Naive thymus-derived CD4-positive, alpha-beta T cell (primary cell): ENCODE results near the gene UAP1. TPM values are rescaled to one million over a fixed set of nuclear protein-coding genes. Genes with fewer than 3 reads are reported as not detected.
"Not testable (repeated sequence)": the region's sequence is repeated elsewhere in the genome, so short reads cannot be mapped to it uniquely, and the experiment has no call there.

Experiments used
- ATAC-seq: fragments of 150-1000 bp; cut with Tn5 transposase; 2 replicates; pipeline ENCODE4 v1.10.0; 2021; ENCODE audit warnings: mild to moderate bottlenecking, moderate library complexity
- CTCF ChIA-PET: fragments of 350-600 bp; sonication (Branson Sonifier 250); formaldehyde crosslinking; loops from one replicate; lab custom pipeline; 2021; ENCODE audit warnings: antibody characterized with exemption; lab: Charles Lee
- POLR2A ChIA-PET: fragments of 350-600 bp; sonication (Branson Sonifier 250); formaldehyde crosslinking; loops from one replicate; lab custom pipeline; 2021; ENCODE audit warnings: antibody characterized with exemption, inconsistent platforms; lab: Charles Lee
- DNase-seq, 9 donors: peaks; one replicate each; pipeline versions ENCODE4 v3.0.0 to v3.0.0-alpha.2; 2020 to 2022; ENCODE audit warnings: mixed read lengths in 1 of 9
- H3K27ac ChIP-seq: one replicate; pipeline ENCODE4 v1.7.0; 2013; ENCODE audit warnings: mild to moderate bottlenecking, low read depth, low read length, moderate library complexity
- H3K27me3 ChIP-seq, 2 donors: one replicate each; pipeline ENCODE4 v1.7.0; 2013; ENCODE audit warnings: low read length in 2 of 2, mild to moderate bottlenecking in 2 of 2, moderate library complexity in 2 of 2; ENCODE audit not compliant: control insufficient read depth in 2 of 2, insufficient read depth in 2 of 2
- H3K36me3 ChIP-seq, 3 experiments: 1 replicate in 2 of 3; 2 replicates in 1 of 3; pipeline ENCODE4 v1.7.0; 2013; ENCODE audit warnings: low read length in 3 of 3, mild to moderate bottlenecking in 3 of 3, moderate library complexity in 1 of 3; ENCODE audit not compliant: insufficient read depth in 3 of 3, control insufficient read depth in 2 of 3
- H3K4me1 ChIP-seq, 2 donors: one replicate each; pipeline ENCODE4 v1.7.0; 2013; ENCODE audit warnings: low read length in 2 of 2, mild to moderate bottlenecking in 2 of 2, moderate library complexity in 1 of 2; ENCODE audit not compliant: control insufficient read depth in 2 of 2, insufficient read depth in 2 of 2
- H3K4me3 ChIP-seq: 2 replicates; pipeline ENCODE4 v1.7.0; 2013; ENCODE audit warnings: mild to moderate bottlenecking, low read length
- H3K9me3 ChIP-seq, 3 experiments: 1 replicate in 2 of 3; 2 replicates in 1 of 3; pipeline ENCODE4 v1.7.0; 2013; ENCODE audit warnings: low read length in 3 of 3; ENCODE audit not compliant: control insufficient read depth in 2 of 3
- H3K27ac Mint-ChIP-seq, 9 donors: one replicate each; pipeline ENCODE4 v1.8.0; 2020 to 2022; ENCODE audit warnings: mixed read lengths in 9 of 9, mild to moderate bottlenecking in 8 of 9, moderate library complexity in 5 of 9, inconsistent platforms in 2 of 9
- H3K27me3 Mint-ChIP-seq, 5 donors: one replicate each; pipeline ENCODE4 v1.8.0; 2021 to 2022; ENCODE audit warnings: mixed read lengths in 5 of 5, mild to moderate bottlenecking in 1 of 5
- H3K36me3 Mint-ChIP-seq, 5 donors: one replicate each; pipeline ENCODE4 v1.8.0; 2020 to 2022; ENCODE audit warnings: mixed read lengths in 5 of 5, mild to moderate bottlenecking in 3 of 5, inconsistent platforms in 1 of 5
- H3K4me1 Mint-ChIP-seq, 7 donors: one replicate each; pipeline ENCODE4 v1.8.0; 2020 to 2022; ENCODE audit warnings: mixed read lengths in 7 of 7, mild to moderate bottlenecking in 3 of 7, inconsistent platforms in 1 of 7
- H3K4me3 Mint-ChIP-seq, 10 donors: one replicate each; pipeline ENCODE4 v1.8.0; 2020 to 2022; ENCODE audit warnings: mild to moderate bottlenecking in 10 of 10, mixed read lengths in 10 of 10, moderate library complexity in 6 of 10, inconsistent platforms in 2 of 10
- H3K9me3 Mint-ChIP-seq, 11 donors: one replicate each; pipeline ENCODE4 v1.8.0; 2020 to 2022; ENCODE audit warnings: mixed read lengths in 11 of 11, mild to moderate bottlenecking in 4 of 11, inconsistent platforms in 1 of 11, moderate library complexity in 1 of 11
- intact Hi-C, 2 donors: fragments of 100-400 bp; cut with micrococcal nuclease; formaldehyde crosslinking; loops; one replicate each; pipeline ENCODE4 v1.15.1; 2023
- polyA plus RNA-seq, 2 donors: library from polyadenylated mRNA; unstranded; fragments of 300-500 nt; fragmentation: Illumina TruSeq; gene quantifications; one replicate each; pipeline ENCODE4 v1.2.3, GENCODE V29; 2021
- total RNA-seq, 6 experiments: library from RNA in 5 of 6; stranded (reverse) in 5 of 6; gene quantifications; 1 replicate in 5 of 6; 2 replicates in 1 of 6; pipeline ENCODE4 v1.2.3 and lab custom pipeline; 2021 to 2026

The UAP1 gene
- total and polyA plus RNA-seq, 7 experiments from 2014 or later, result 18.0 to 29.6 (median 26.0) TPM

GRCh38 chr1:162596514-162597170 is 35.1 kb downstream of the UAP1 start:
- DNase-seq (no peak), ATAC-seq (no peak)
- intact Hi-C loops, result no loop called here
- Mint-ChIP-seq H3K4me1 (peaks cover 0 to 2% (median 0%) of the 10 kb centered on the region in 7 donors), H3K27me3 (no peaks in the 10 kb centered on the region), H3K4me3 (no peak overlapping the region), H3K36me3 (peaks cover 2 to 66% (median 33%) of the 10 kb centered on the region in 5 donors), H3K9me3 (peaks cover 0 to 1% (median 0%) of the 10 kb centered on the region in 11 donors), H3K27ac (no peak overlapping the region)
- Histone ChIP-seq H3K4me3 (no peak overlapping the region), H3K36me3 (peaks cover 0 to 16% (median 0%) of the 10 kb centered on the region in 3 experiments), H3K4me1 (no peaks in the 10 kb centered on the region), H3K27ac (no peak overlapping the region), H3K27me3 (no peaks in the 10 kb centered on the region), H3K9me3 (no peaks in the 10 kb centered on the region)
- POLR2A ChIA-PET, result no interaction called here
- CTCF ChIA-PET, result no interaction called here

- H3K9me3 ChIP-seq, result no peaks in the 10 kb centered on the region
- no peak overlapping the region for H3K4me3 ChIP-seq
- peaks cover 0 to 1% (median 0%) of the 10 kb centered on the region in 11 donors for H3K9me3 Mint-ChIP-seq
- H3K27me3 Mint-ChIP-seq, result no peaks in the 10 kb centered on the region
- no peak overlapping the region for H3K4me3 Mint-ChIP-seq
- intact Hi-C loops, result no loop called here
- ChIA-PET POLR2A (no interaction called here), CTCF (no interaction called here)
- no peak overlapping the region for H3K27ac Mint-ChIP-seq
- DNase-seq, result no peak
- no peak overlapping the region for H3K27ac ChIP-seq
- H3K4me1 Mint-ChIP-seq, result no peaks in the 10 kb centered on the region
- H3K36me3 ChIP-seq, result peaks cover 0 to 9% (median 0%) of the 10 kb centered on the region in 3 experiments
- no peaks in the 10 kb centered on the region for H3K27me3 ChIP-seq
- H3K36me3 Mint-ChIP-seq, result peaks cover 2 to 63% (median 26%) of the 10 kb centered on the region in 5 donors
- H3K4me1 ChIP-seq, result no peaks in the 10 kb centered on the region
- no peak for ATAC-seq
Observed at GRCh38 chr1:162599451-162599850, 37.9 kb downstream of the UAP1 start.

DNA sequence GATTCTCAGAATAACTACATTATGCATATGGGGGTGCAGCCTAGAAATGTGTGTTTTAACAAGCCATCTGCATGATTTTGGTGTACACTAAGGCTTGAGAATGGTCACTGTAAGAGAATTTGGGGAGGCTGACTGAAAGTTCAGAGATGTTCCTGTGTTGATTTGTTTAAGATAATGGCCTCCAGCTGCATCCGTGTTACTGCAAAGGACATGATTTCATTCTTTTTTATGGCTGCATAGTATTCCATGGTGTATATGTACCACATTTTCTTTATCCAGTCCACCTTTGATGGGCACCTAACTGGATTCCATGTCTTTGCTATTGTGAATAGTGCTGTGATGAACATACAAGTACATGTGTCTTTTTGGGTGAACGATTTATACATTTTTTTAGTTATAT is 41.6 kb downstream of the UAP1 start:
- intact Hi-C loops, H3K9me3 Mint-ChIP-seq, ATAC-seq, H3K27me3 ChIP-seq, H3K4me3 Mint-ChIP-seq, H3K9me3 ChIP-seq, H3K4me3 ChIP-seq, DNase-seq, H3K27me3 Mint-ChIP-seq, H3K4me1 Mint-ChIP-seq, H3K4me1 ChIP-seq, H3K27ac ChIP-seq, CTCF ChIA-PET, H3K36me3 ChIP-seq, H3K27ac Mint-ChIP-seq: not testable (repeated sequence)
- peaks cover 2 to 47% (median 26%) of the 10 kb centered on the region in 5 donors for H3K36me3 Mint-ChIP-seq
- POLR2A ChIA-PET, result interaction anchor here (0.6 kb wide), 1 partner anchor 56 kb away, joined by 4 read pairs; no protein-coding TSS in a partner anchor

DNA sequence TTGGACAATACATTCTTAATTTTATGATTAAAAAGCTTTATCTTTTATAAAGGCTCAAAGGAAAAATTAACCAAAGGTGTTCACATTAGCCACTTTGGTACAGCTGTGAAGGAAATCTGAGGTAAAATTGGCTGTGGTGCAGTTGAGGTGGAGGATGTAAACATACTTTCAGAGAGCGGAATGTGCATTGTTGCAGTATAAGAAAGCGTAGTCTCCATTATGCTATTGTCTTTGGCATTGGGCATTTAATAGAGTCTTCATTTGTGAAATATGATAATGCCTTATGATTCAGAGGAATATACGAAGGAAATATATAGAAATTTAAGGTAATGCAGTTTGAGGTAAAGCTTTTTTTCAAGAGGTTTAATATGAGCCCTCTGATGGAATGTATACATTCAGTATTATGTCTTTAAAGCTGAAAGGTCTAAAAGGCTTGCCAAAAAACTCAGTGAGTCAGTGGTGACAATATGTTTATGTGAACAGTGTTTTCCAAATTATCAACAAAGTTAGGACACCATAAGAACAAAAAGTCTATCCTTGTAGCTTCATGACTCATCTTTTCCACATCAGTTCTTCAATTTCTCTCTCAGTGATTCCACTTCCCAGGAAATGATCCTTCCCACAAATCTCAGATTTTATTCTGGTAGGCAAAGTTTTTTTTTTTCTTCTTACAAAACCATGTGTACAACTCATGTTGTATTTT is 43.9 kb downstream of the UAP1 start:
- DNase-seq (no peak), ATAC-seq (no peak)
- peaks cover 2 to 39% (median 21%) of the 10 kb centered on the region in 5 donors for H3K36me3 Mint-ChIP-seq
- intact Hi-C loops, result no loop called here
- H3K4me1 ChIP-seq, result no peaks in the 10 kb centered on the region
- H3K27ac ChIP-seq, result no peak overlapping the region
- H3K9me3 ChIP-seq, result no peaks in the 10 kb centered on the region
- H3K4me3 Mint-ChIP-seq, result no peak overlapping the region
- H3K4me1 Mint-ChIP-seq, result no peaks in the 10 kb centered on the region
- no peak overlapping the region for H3K27ac Mint-ChIP-seq
- H3K27me3 ChIP-seq, result no peaks in the 10 kb centered on the region
- H3K27me3 Mint-ChIP-seq, result no peaks in the 10 kb centered on the region
- peaks cover 0 to 5% (median 0%) of the 10 kb centered on the region in 3 experiments for H3K36me3 ChIP-seq
- no peaks in the 10 kb centered on the region for H3K9me3 Mint-ChIP-seq
- CTCF ChIA-PET, result interaction anchor here (0.7 kb wide), 1 partner anchor 9 kb away, joined by 3 read pairs; no protein-coding TSS in a partner anchor
- POLR2A ChIA-PET, result no interaction called here
- no peak overlapping the region for H3K4me3 ChIP-seq

DNA sequence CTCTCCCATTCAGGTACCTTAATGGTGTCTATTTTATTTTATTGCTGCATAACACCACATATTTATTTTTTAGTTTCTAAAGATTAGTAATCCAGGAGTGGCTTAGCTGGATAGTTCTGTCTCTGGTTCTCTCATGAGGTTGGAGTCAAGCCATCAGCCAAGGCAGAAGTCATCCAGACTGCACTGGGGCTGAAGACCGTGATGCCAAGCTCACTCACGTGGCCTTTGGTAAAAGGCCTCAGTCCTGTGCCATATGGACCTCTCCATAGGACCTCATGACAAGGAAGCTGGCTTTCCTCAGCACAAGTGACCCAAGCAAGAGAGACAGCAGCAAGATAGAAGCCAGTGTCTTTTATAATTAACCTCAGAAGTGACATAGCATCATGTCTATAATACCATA is 47.8 kb downstream of the UAP1 start:
- ChIA-PET POLR2A (no interaction called here), CTCF (no interaction called here)
- intact Hi-C loops, result no loop called here
- Mint-ChIP-seq H3K36me3 (peaks cover 0 to 12% (median 8%) of the 10 kb centered on the region in 5 donors), H3K4me1 (peaks cover 0 to 3% (median 0%) of the 10 kb centered on the region in 7 donors), H3K9me3 (no peaks in the 10 kb centered on the region), H3K27ac (no peak overlapping the region), H3K27me3 (no peaks in the 10 kb centered on the region), H3K4me3 (no peak overlapping the region)
- Histone ChIP-seq H3K9me3 (no peaks in the 10 kb centered on the region), H3K27ac (no peak overlapping the region), H3K4me3 (no peak overlapping the region), H3K4me1 (no peaks in the 10 kb centered on the region), H3K27me3 (no peaks in the 10 kb centered on the region), H3K36me3 (no peaks in the 10 kb centered on the region)
- ATAC-seq, result no peak
- no peak for DNase-seq

DNA sequence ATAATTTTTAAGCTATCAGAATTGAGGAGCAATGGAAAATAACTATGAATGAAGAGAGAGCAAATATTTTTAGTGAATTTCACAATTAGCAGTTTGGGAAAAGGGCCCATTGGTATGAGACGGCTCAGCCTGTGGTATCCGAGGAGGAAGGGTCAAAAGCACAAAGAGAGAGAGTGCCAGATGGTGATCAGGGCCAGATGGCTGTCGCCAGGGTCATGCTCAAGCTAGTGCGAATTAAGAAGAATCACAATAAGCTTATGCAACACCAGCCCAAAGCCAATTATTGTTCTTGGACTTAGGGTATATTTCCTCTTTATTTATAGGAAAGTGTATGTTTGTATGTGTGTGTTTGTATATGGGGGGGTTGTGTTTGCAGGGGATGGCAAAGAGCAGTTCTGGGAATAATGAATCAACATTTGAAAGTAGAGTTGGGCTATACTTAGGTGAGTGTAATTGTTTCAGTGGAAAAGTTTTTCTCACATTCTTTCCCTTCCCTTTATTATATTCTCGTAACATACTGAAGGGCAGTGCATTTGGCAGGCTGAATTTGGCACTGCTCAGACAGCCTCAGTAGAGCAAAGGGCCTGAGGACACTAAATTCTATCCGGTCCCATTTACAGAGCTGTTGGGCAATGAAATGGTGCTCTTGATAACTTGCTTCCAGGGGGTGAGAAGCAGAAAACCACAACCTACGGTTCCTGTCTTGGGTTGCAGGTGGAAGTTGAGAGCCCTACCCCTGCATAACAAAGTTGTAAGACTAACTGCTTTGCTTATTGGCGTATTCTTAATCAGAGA is 51.3 kb downstream of the UAP1 start:
- intact Hi-C loops, result no loop called here

More for the DNA sequence above, 51.3 kb downstream of the UAP1 start:
- peaks cover 0 to 9% (median 0%) of the 10 kb centered on the region in 3 experiments for H3K9me3 ChIP-seq
- no peaks in the 10 kb centered on the region for H3K36me3 ChIP-seq
- H3K27ac ChIP-seq, result no peak overlapping the region
- Mint-ChIP-seq H3K36me3 (peaks cover 0 to 25% (median 11%) of the 10 kb centered on the region in 5 donors), H3K27ac (no peak overlapping the region), H3K4me3 (no peak overlapping the region), H3K4me1 (peaks cover 0 to 3% (median 0%) of the 10 kb centered on the region in 7 donors), H3K9me3 (peaks cover 3 to 27% (median 12%) of the 10 kb centered on the region in 11 donors), H3K27me3 (no peaks in the 10 kb centered on the region)
- DNase-seq, result no peak
- ATAC-seq, result no peak
- no peak overlapping the region for H3K4me3 ChIP-seq
- H3K4me1 ChIP-seq, result no peaks in the 10 kb centered on the region
- CTCF ChIA-PET, result no interaction called here
- no peaks in the 10 kb centered on the region for H3K27me3 ChIP-seq
- POLR2A ChIA-PET, result no interaction called here
